HCT116 (cell line): Measurements from ENCODE around the gene EPS8L2. TPM values are rescaled to one million over a fixed set of nuclear protein-coding genes. Genes with fewer than 3 reads are reported as not detected.
A peak's percentile ranks its signal among the peaks of the same experiment; 100 is the strongest.

ENCODE experiments used
- ATAC-seq: fragments of 200-7000 bp; cut with Tn5 transposase; 2 replicates; pipeline ENCODE4 v1.9.1; 2020; ENCODE audit warnings: mild to moderate bottlenecking, moderate library complexity
- BruUV-seq: library from RNA; stranded (reverse); fragments of 400-500 nt; replicated peaks from 2 replicates; lab custom pipeline; 2021; lab: Mats Ljungman, UMichigan
- CTCF ChIA-PET: fragments of 300-600 bp; sonication (Branson Sonifier 250); formaldehyde crosslinking; loops from one replicate; lab custom pipeline; 2021; ENCODE audit warnings: antibody characterized with exemption; lab: Charles Lee
- POLR2A ChIA-PET: fragments of 300-600, 350-600 bp; sonication (Branson Sonifier 250); formaldehyde crosslinking; loops from one replicate; lab custom pipeline; 2021; ENCODE audit warnings: antibody characterized with exemption; lab: Charles Lee
- RAD21 ChIA-PET, 2 experiments: fragments of 300-600 bp; sonication (Branson Sonifier 250); formaldehyde crosslinking; loops; one replicate each; lab custom pipeline; 2023; ENCODE audit warnings: low total read pairs in 2 of 2; ENCODE audit not compliant: uncharacterized antibody in 2 of 2, unreplicated experiment in 2 of 2, low non-redundant PET in 1 of 2; lab: Charles Lee
- DNase-seq: peaks from one replicate; pipeline ENCODE4 v3.0.0-alpha.2; 2010; ENCODE audit warnings: low read depth, low spot score
- H2AFZ ChIP-seq: fragments of 200-600 bp; shearing (Covaris generic), sonication (generic); 2 replicates; pipeline ENCODE4 v1.6.1; 2017; ENCODE audit warnings: low read depth, mixed run types, mixed read lengths, antibody characterized with exemption, low read length; ENCODE audit not compliant: poor library complexity, severe bottlenecking
- H3K27ac ChIP-seq: 2 replicates; pipeline ENCODE4 v1.5.1; 2012; ENCODE audit warnings: low read depth, low read length
- H3K27me3 ChIP-seq: fragments of 200-600 bp; sonication (generic); 2 replicates; pipeline ENCODE4 v1.6.1; 2016; ENCODE audit warnings: mixed run types, low read length, mixed read lengths; ENCODE audit not compliant: insufficient read depth
- H3K36me3 ChIP-seq, 2 experiments: fragments of 200-500 bp in 1 of 2; fragments of 200-600 bp in 1 of 2; sonication (Bioruptor generic) in 1 of 2; sonication (generic) in 1 of 2; 2 replicates each; pipeline versions ENCODE4 v1.5.1 to v1.6.1; 2014 to 2016; ENCODE audit warnings: low read length in 2 of 2, inconsistent platforms in 1 of 2, mixed read lengths in 1 of 2, mixed run types in 1 of 2; ENCODE audit not compliant: insufficient read depth in 2 of 2, control insufficient read depth in 1 of 2
- H3K4me1 ChIP-seq, 2 experiments: fragments of 200-600 bp in 1 of 2; sonication (generic) in 1 of 2; 2 replicates each; pipeline versions ENCODE4 v1.5.1 to v1.6.1; 2012 to 2017; ENCODE audit warnings: low read length in 2 of 2, inconsistent platforms in 1 of 2, mild to moderate bottlenecking in 1 of 2, mixed read lengths in 1 of 2, mixed run types in 1 of 2, moderate library complexity in 1 of 2; ENCODE audit not compliant: insufficient read depth in 2 of 2, control insufficient read depth in 1 of 2
- H3K4me2 ChIP-seq: fragments of 200-600 bp; sonication (generic); 2 replicates; pipeline ENCODE4 v1.6.1; 2017; ENCODE audit warnings: mixed run types, low read length, mixed read lengths
- H3K4me3 ChIP-seq, 2 experiments: fragments of 200-600 bp in 1 of 2; sonication (generic) in 1 of 2; replicated peaks in 1 of 2; 2 replicates each; pipeline ENCODE4 v1.5.1; 2011 to 2016; ENCODE audit warnings: low read length in 2 of 2, control low read depth in 1 of 2, low read depth in 1 of 2, mild to moderate bottlenecking in 1 of 2, mixed read lengths in 1 of 2, mixed run types in 1 of 2
- H3K79me2 ChIP-seq: fragments of 200-600 bp; sonication (generic); 2 replicates; pipeline ENCODE4 v1.6.1; 2017; ENCODE audit warnings: mild to moderate bottlenecking, mixed run types, low read length, moderate library complexity, mixed read lengths; ENCODE audit not compliant: insufficient read depth
- H3K9ac ChIP-seq: fragments of 200-600 bp; sonication (generic); 2 replicates; pipeline ENCODE4 v1.6.1; 2016; ENCODE audit warnings: low read length, mixed read lengths
- H3K9me2 ChIP-seq: fragments of 200-600 bp; sonication (generic), shearing (Covaris generic); 2 replicates; pipeline ENCODE4 v1.6.1; 2017; ENCODE audit warnings: mixed run types, mild to moderate bottlenecking, moderate library complexity; ENCODE audit not compliant: insufficient read depth
- H3K9me3 ChIP-seq, 2 experiments: fragments of 200-500 bp in 1 of 2; fragments of 200-600 bp in 1 of 2; sonication (Bioruptor generic) in 1 of 2; sonication (generic) in 1 of 2; 2 replicates each; pipeline ENCODE4 v1.6.1; 2014 to 2017; ENCODE audit warnings: low read length in 2 of 2, mixed read lengths in 2 of 2, inconsistent platforms in 1 of 2, low read depth in 1 of 2, mild to moderate bottlenecking in 1 of 2, mixed run types in 1 of 2, moderate library complexity in 1 of 2; ENCODE audit not compliant: control insufficient read depth in 1 of 2, insufficient read depth in 1 of 2
- H4K20me1 ChIP-seq: fragments of 200-600 bp; sonication (generic), shearing (Covaris generic); 2 replicates; pipeline ENCODE4 v1.6.1; 2017; ENCODE audit warnings: mixed run types, mild to moderate bottlenecking, moderate library complexity; ENCODE audit not compliant: insufficient read depth
- CBX3 ChIP-seq: IDR thresholded peaks from 2 replicates; pipeline ENCODE4 v1.6.1; 2012; ENCODE audit warnings: low read depth
- CTCF ChIP-seq, 3 experiments: fragments of 200-600 bp in 1 of 3; sonication (generic) in 1 of 3; IDR thresholded peaks in 2 of 3; conservative IDR thresholded peaks in 1 of 3; 2 replicates each; pipeline ENCODE4 v1.5.1; 2012 to 2017; ENCODE audit warnings: low read depth in 2 of 3, low read length in 2 of 3, antibody characterized with exemption in 1 of 3, borderline replicate concordance in 1 of 3, control low read depth in 1 of 3, mild to moderate bottlenecking in 1 of 3, mixed read lengths in 1 of 3, mixed run types in 1 of 3, moderate library complexity in 1 of 3; ENCODE audit not compliant: insufficient read depth in 1 of 3
- ELF1 ChIP-seq: IDR thresholded peaks from 2 replicates; pipeline ENCODE4 v1.6.1; 2012; ENCODE audit warnings: low read depth, borderline replicate concordance
- RAD21 ChIP-seq: IDR thresholded peaks from 2 replicates; pipeline ENCODE4 v1.6.1; 2012; ENCODE audit warnings: low read depth, mild to moderate bottlenecking
- SIN3A ChIP-seq: IDR thresholded peaks from 2 replicates; pipeline ENCODE4 v1.6.1; 2012; ENCODE audit warnings: low read depth
- TCF7L2 ChIP-seq: IDR thresholded peaks from 2 replicates; pipeline ENCODE4 v1.7.0; 2011; ENCODE audit warnings: borderline replicate concordance, inconsistent platforms; ENCODE audit not compliant: insufficient read depth, insufficient read length; ENCODE audit errors: extremely low read depth
- intact Hi-C: fragments of 100-400 bp; cut with micrococcal nuclease; formaldehyde crosslinking; loops from 2 replicates; pipeline ENCODE4 v1.10.0; 2022
- total RNA-seq: library from RNA; stranded (reverse); gene quantifications from one replicate; pipeline ENCODE4 v1.2.1, GENCODE V29; 2021; ENCODE audit not compliant: unreplicated experiment
- TF ChIP-seq, protein P1 (sequence below): IDR thresholded peaks from 2 replicates; pipeline ENCODE4 v1.6.1; 2011; ENCODE audit warnings: mild to moderate bottlenecking, low read length, moderate library complexity; ENCODE audit not compliant: insufficient replicate concordance; ENCODE audit errors: extremely low read depth
- TF ChIP-seq, protein P2 (sequence below): IDR thresholded peaks from 2 replicates; pipeline ENCODE4 v1.6.1; 2012; ENCODE audit warnings: low read depth

The EPS8L2 gene
- total RNA-seq, 1 experiment from 2014 or later = 157 TPM

GRCh38 chr11:693887-694562, 12.0 kb upstream of the EPS8L2 start:
- no peak for DNase-seq
- Histone ChIP-seq H2AFZ (no peak overlapping the region), H3K4me1 (peaks cover 8 to 34% of the 10 kb centered on the region in 2 experiments), H3K27me3 (no peaks in the 10 kb centered on the region), H4K20me1 (no peaks in the 10 kb centered on the region), H3K9me2 (no peaks in the 10 kb centered on the region)
- CTCF ChIA-PET = interaction anchor here (2.8 kb wide), 1 partner anchor 12 kb away, joined by 24 read pairs; the partner anchor contains the start of gene EPS8L2
- no peak for ATAC-seq
- no TSS peak for BruUV-seq
- TF ChIP-seq TCF7L2 = no peak
- TF ChIP-seq CTCF (IDR thresholded peaks at IDR 0.05 in 2 of 3, conservative IDR thresholded peaks at IDR 0.05 in 1 of 3; ENCODE audit: borderline replicate concordance in 1 of 3, insufficient read depth in 1 of 3, low read depth in 2 of 3, low read length in 2 of 3) = no peak
- TF ChIP-seq, protein P1, sequence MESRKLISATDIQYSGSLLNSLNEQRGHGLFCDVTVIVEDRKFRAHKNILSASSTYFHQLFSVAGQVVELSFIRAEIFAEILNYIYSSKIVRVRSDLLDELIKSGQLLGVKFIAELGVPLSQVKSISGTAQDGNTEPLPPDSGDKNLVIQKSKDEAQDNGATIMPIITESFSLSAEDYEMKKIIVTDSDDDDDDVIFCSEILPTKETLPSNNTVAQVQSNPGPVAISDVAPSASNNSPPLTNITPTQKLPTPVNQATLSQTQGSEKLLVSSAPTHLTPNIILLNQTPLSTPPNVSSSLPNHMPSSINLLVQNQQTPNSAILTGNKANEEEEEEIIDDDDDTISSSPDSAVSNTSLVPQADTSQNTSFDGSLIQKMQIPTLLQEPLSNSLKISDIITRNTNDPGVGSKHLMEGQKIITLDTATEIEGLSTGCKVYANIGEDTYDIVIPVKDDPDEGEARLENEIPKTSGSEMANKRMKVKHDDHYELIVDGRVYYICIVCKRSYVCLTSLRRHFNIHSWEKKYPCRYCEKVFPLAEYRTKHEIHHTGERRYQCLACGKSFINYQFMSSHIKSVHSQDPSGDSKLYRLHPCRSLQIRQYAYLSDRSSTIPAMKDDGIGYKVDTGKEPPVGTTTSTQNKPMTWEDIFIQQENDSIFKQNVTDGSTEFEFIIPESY = no peak
- TF ChIP-seq CBX3 = no peak
- TF ChIP-seq, protein P2, sequence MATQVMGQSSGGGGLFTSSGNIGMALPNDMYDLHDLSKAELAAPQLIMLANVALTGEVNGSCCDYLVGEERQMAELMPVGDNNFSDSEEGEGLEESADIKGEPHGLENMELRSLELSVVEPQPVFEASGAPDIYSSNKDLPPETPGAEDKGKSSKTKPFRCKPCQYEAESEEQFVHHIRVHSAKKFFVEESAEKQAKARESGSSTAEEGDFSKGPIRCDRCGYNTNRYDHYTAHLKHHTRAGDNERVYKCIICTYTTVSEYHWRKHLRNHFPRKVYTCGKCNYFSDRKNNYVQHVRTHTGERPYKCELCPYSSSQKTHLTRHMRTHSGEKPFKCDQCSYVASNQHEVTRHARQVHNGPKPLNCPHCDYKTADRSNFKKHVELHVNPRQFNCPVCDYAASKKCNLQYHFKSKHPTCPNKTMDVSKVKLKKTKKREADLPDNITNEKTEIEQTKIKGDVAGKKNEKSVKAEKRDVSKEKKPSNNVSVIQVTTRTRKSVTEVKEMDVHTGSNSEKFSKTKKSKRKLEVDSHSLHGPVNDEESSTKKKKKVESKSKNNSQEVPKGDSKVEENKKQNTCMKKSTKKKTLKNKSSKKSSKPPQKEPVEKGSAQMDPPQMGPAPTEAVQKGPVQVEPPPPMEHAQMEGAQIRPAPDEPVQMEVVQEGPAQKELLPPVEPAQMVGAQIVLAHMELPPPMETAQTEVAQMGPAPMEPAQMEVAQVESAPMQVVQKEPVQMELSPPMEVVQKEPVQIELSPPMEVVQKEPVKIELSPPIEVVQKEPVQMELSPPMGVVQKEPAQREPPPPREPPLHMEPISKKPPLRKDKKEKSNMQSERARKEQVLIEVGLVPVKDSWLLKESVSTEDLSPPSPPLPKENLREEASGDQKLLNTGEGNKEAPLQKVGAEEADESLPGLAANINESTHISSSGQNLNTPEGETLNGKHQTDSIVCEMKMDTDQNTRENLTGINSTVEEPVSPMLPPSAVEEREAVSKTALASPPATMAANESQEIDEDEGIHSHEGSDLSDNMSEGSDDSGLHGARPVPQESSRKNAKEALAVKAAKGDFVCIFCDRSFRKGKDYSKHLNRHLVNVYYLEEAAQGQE = no peak
- no peak for TF ChIP-seq ELF1
- TF ChIP-seq SIN3A = no peak
- TF ChIP-seq RAD21 = no peak
- TF ChIP-seq, all 23 proteins: peak for 0
- H3K79me2 ChIP-seq = peaks cover 49% of the 10 kb centered on the region
- ChIA-PET RAD21 (no interaction called here), POLR2A (interaction anchor here (0.5 kb wide), 1 partner anchor 21 kb away, joined by 3 read pairs; no protein-coding TSS in a partner anchor)
- H3K36me3 ChIP-seq = peaks cover 0 to 6% of the 10 kb centered on the region in 2 experiments; a peak in 2 of 4 replicates
- H3K9me3 ChIP-seq = no peaks in the 10 kb centered on the region
- H3K27ac ChIP-seq = peak overlapping the region; percentile 28; the same call in 1 of the 2 replicates
- intact Hi-C loops = no loop called here
- H3K4me3 ChIP-seq = peak overlapping the region; percentile 29 to 38
- peak overlapping the region; percentile 23; the same call in 1 of the 2 replicates for H3K9ac ChIP-seq
- peak overlapping the region; percentile 87 for H3K4me2 ChIP-seq
